HG03139 (cell line): ENCODE results near the gene UBE2D2.
"Not testable (repeated sequence)": the region's sequence is repeated elsewhere in the genome, so short reads cannot be mapped to it uniquely, and the experiment has no call there.

Experiments
- ATAC-seq: cut with Tn5 transposase; IDR thresholded peaks from one replicate; pipeline ENCODE4 v1.9.1; 2021; ENCODE audit not compliant: unreplicated experiment

UBE2D2 gene

GRCh38 chr5:139560752-139561654 lies at the start of gene UBE2D2:
UBE2D2 (plus strand) TSS chr5:139561339; CDS start chr5:139561792, 453 bp downstream.
- peak; percentile 79 for ATAC-seq

- no peak for ATAC-seq
Observed at GRCh38 chr5:139512786-139513390, 48.3 kb upstream of the UBE2D2 start.

GRCh38 chr5:139513434-139513833 lies 47.7 kb upstream of the UBE2D2 start:
- ATAC-seq, result peak; percentile 52

GRCh38 chr5:139513852-139514485 lies 47.2 kb upstream of the UBE2D2 start:
- ATAC-seq, result peak; percentile 7

- ATAC-seq, result no peak
Observed at GRCh38 chr5:139514486-139514856, 46.7 kb upstream of the UBE2D2 start.

- ATAC-seq, result peak; percentile 62
Observed at GRCh38 chr5:139517683-139518564, 43.2 kb upstream of the UBE2D2 start.

- no peak for ATAC-seq
Observed at GRCh38 chr5:139523635-139524445, 37.3 kb upstream of the UBE2D2 start.

GRCh38 chr5:139524446-139524845 lies 36.7 kb upstream of the UBE2D2 start:
- ATAC-seq, result no peak

- ATAC-seq, result no peak
Observed at GRCh38 chr5:139524940-139525585, 36.1 kb upstream of the UBE2D2 start.

- not testable (repeated sequence) for ATAC-seq
Observed at GRCh38 chr5:139525586-139526308, 35.4 kb upstream of the UBE2D2 start.

- ATAC-seq, result not testable (repeated sequence)
Observed at GRCh38 chr5:139526309-139527089, 34.6 kb upstream of the UBE2D2 start.

GRCh38 chr5:139527090-139527470 lies 34.1 kb upstream of the UBE2D2 start:
- not testable (repeated sequence) for ATAC-seq

- ATAC-seq, result not testable (repeated sequence)
Observed at GRCh38 chr5:139527896-139528467, 33.2 kb upstream of the UBE2D2 start.

- not testable (repeated sequence) for ATAC-seq
Observed at GRCh38 chr5:139528695-139529094, 32.4 kb upstream of the UBE2D2 start.

GRCh38 chr5:139530079-139530478 lies 31.1 kb upstream of the UBE2D2 start:
- not testable (repeated sequence) for ATAC-seq

- ATAC-seq, result no peak
Observed at GRCh38 chr5:139531772-139532169, 29.4 kb upstream of the UBE2D2 start.

- peak; percentile 90 for ATAC-seq
Observed at GRCh38 chr5:139543423-139543991, 17.6 kb upstream of the UBE2D2 start.
